A549 (cell line): ENCODE measurements around the gene PBX2. TPM values are rescaled to one million over a fixed set of nuclear protein-coding genes. Genes with fewer than 3 reads are reported as not detected.

Source experiments
- ATAC-seq, 2 experiments: fragments of 200-7000 bp in 1 of 2; fragments of >200 bp in 1 of 2; cut with Nextera tagmentation in 1 of 2; cut with Tn5 transposase in 1 of 2; 3 replicates each; pipeline versions ENCODE4 v1.8.0 to v1.9.1; 2018 to 2020; ENCODE audit warnings: mild to moderate bottlenecking in 1 of 2, moderate library complexity in 1 of 2
- CTCF ChIA-PET: fragments of 300-600 bp; sonication (Branson Sonifier 250); formaldehyde crosslinking; extraction: SDS; loops from one replicate; lab custom pipeline; 2021; ENCODE audit warnings: antibody characterized with exemption, inconsistent platforms; lab: Yijun Ruan, JAX
- POLR2A ChIA-PET: fragments of 350-600 bp; formaldehyde crosslinking; extraction: SDS; loops from one replicate; lab custom pipeline; 2021; ENCODE audit warnings: antibody characterized with exemption, inconsistent platforms; lab: Yijun Ruan, JAX
- DNase-seq, 2 experiments: peaks; one replicate each; pipeline versions ENCODE4 v3.0.0 to v3.0.0-alpha.2; 2011 to 2016; ENCODE audit warnings: low read depth in 1 of 2, low spot score in 1 of 2
- FAIRE-seq: peaks from 2 replicates; lab custom pipeline; 2011; peaks lifted over from hg19 to GRCh38; lab: Jason Lieb, UNC
- H3K27ac ChIP-seq, 2 experiments: fragments of >200 bp; sonication (Bioruptor Twin); formaldehyde crosslinking; 3 replicates each; pipeline ENCODE4 v1.5.1; 2016 to 2017
- H3K4me1 ChIP-seq: fragments of >200 bp; sonication (Bioruptor Twin); formaldehyde crosslinking; 3 replicates; pipeline ENCODE4 v1.6.1; 2016
- H3K4me2 ChIP-seq: fragments of >200 bp; sonication (Bioruptor Twin); formaldehyde crosslinking; 3 replicates; pipeline ENCODE4 v1.6.1; 2016
- H3K4me3 ChIP-seq: fragments of >200 bp; sonication (Bioruptor Twin); formaldehyde crosslinking; 3 replicates; pipeline ENCODE4 v1.5.1; 2016
- H3K9me3 ChIP-seq: fragments of >200 bp; sonication (Bioruptor Twin); formaldehyde crosslinking; 3 replicates; pipeline ENCODE4 v1.6.1; 2016
- ATOH8 ChIP-seq: fragments of 250-450 bp; sonication (Bioruptor Pico); IDR thresholded peaks from 2 replicates; pipeline ENCODE4 v1.5.0; 2020; ENCODE audit warnings: low read depth, mild to moderate bottlenecking, moderate library complexity
- CBX2 ChIP-seq: fragments of 200-600 bp; sonication (generic); IDR thresholded peaks from 2 replicates; pipeline ENCODE4 v1.6.1; 2016; ENCODE audit warnings: low read depth, mild to moderate bottlenecking, borderline replicate concordance
- CBX8 ChIP-seq: fragments of 200-600 bp; sonication (generic); IDR thresholded peaks from 2 replicates; pipeline ENCODE4 v1.6.1; 2016
- E2F6 ChIP-seq: IDR thresholded peaks from 2 replicates; pipeline ENCODE4 v1.6.1; 2012; ENCODE audit warnings: low read depth, borderline replicate concordance
- ESRRA ChIP-seq: fragments of 150-350 bp; IDR thresholded peaks from 2 replicates; pipeline ENCODE4 v1.6.1; 2014; ENCODE audit warnings: mild to moderate bottlenecking, low read length, borderline replicate concordance
- FOSB ChIP-seq: fragments of 250-450 bp; sonication (Bioruptor Pico); IDR thresholded peaks from 2 replicates; pipeline ENCODE4 v1.5.0; 2020; ENCODE audit warnings: mild to moderate bottlenecking, moderate library complexity
- FOXS1 ChIP-seq: fragments of 250-450 bp; sonication (Bioruptor Pico); IDR thresholded peaks from 2 replicates; pipeline ENCODE4 v1.5.0; 2020; ENCODE audit warnings: mild to moderate bottlenecking, moderate library complexity
- HEYL ChIP-seq: fragments of 250-450 bp; sonication (Bioruptor Pico); IDR thresholded peaks from 2 replicates; pipeline ENCODE4 v1.8.0; 2021; ENCODE audit warnings: mild to moderate bottlenecking, moderate library complexity
- HOXB5 ChIP-seq: fragments of 250-450 bp; sonication (Bioruptor Pico); IDR thresholded peaks from 2 replicates; pipeline ENCODE4 v1.5.0; 2020; ENCODE audit warnings: mild to moderate bottlenecking, moderate library complexity
- KDM5A ChIP-seq: fragments of 200-600 bp; sonication (generic); IDR thresholded peaks from 2 replicates; pipeline ENCODE4 v1.6.1; 2016; ENCODE audit warnings: antibody characterized with exemption, mild to moderate bottlenecking
- MYC ChIP-seq: IDR thresholded peaks from 2 replicates; pipeline ENCODE4 v1.6.1; 2012; ENCODE audit warnings: mild to moderate bottlenecking, inconsistent platforms, low read length, improper control_type of control experiment, borderline replicate concordance
- NFE2L2 ChIP-seq: fragments of 150-350 bp; conservative IDR thresholded peaks from 2 replicates; pipeline ENCODE4 v1.6.1; 2014; ENCODE audit warnings: low read length
- NPAS2 ChIP-seq: fragments of 250-450 bp; sonication (Bioruptor Pico); IDR thresholded peaks from 2 replicates; pipeline ENCODE4 v1.8.0; 2022; ENCODE audit warnings: mild to moderate bottlenecking, moderate library complexity, borderline replicate concordance
- NR3C1 ChIP-seq: fragments of >200 bp; sonication (Bioruptor Twin); formaldehyde crosslinking; IDR thresholded peaks from 3 replicates; pipeline ENCODE4 v1.6.1; 2017
- PHF8 ChIP-seq: fragments of 200-600 bp; sonication (generic); IDR thresholded peaks from 2 replicates; pipeline ENCODE4 v1.6.1; 2016; ENCODE audit warnings: low read depth, mild to moderate bottlenecking, antibody characterized with exemption, moderate library complexity, borderline replicate concordance
- POLR2AphosphoS2 ChIP-seq: conservative IDR thresholded peaks from 2 replicates; pipeline ENCODE4 v1.6.1; 2012; ENCODE audit warnings: low read length, improper control_type of control experiment, inconsistent platforms
- RCOR1 ChIP-seq: fragments of 150-350 bp; IDR thresholded peaks from 2 replicates; pipeline ENCODE4 v1.6.1; 2014; ENCODE audit warnings: antibody characterized with exemption, low read length, low read depth
- RNF2 ChIP-seq: fragments of 200-600 bp; sonication (generic); IDR thresholded peaks from 2 replicates; pipeline ENCODE4 v1.6.1; 2016; ENCODE audit warnings: low read depth, mild to moderate bottlenecking, antibody characterized with exemption, moderate library complexity, borderline replicate concordance
- SREBF2 ChIP-seq: fragments of 450-650 bp; IDR thresholded peaks from 2 replicates; pipeline ENCODE4 v1.6.1; 2014; ENCODE audit warnings: mild to moderate bottlenecking, moderate library complexity
- TP53 ChIP-seq: fragments of 250-450 bp; sonication (Bioruptor Pico); IDR thresholded peaks from 2 replicates; pipeline ENCODE4 v1.5.0; 2021; ENCODE audit warnings: mild to moderate bottlenecking, moderate library complexity
- WGBS: methylation state at CpG from one replicate; pipeline ENCODE4 v1.1.6; 2017; ENCODE audit errors: missing lambda C conversion rate; 5-methylcytosine and 5-hydroxymethylcytosine counted together
- polyA plus RNA-seq, 4 experiments: library from polyadenylated mRNA; depleted of rRNA in 3 of 4; stranded (reverse); fragments of >200 nt; fragmentation: RNase III in 1 of 4; extraction: RNeasy Plus Mini Kit Qiagen cat#74134 plus additional on column Dnase treatment in 1 of 4; gene quantifications; 2 replicates in 3 of 4; 3 replicates in 1 of 4; pipeline ENCODE4 v1.2.3, GENCODE V29; 2011 to 2017
- TF ChIP-seq, protein P1 (sequence below): fragments of >200 bp; sonication (Bioruptor Twin); formaldehyde crosslinking; IDR thresholded peaks from 3 replicates; pipeline ENCODE4 v1.5.1; 2016
- TF ChIP-seq, protein P2 (sequence below): fragments of >200 bp; sonication (Bioruptor Twin); formaldehyde crosslinking; IDR thresholded peaks from 3 replicates; pipeline ENCODE4 v1.6.1; 2016

Gene PBX2
- polyA plus RNA-seq, 2 of the 4 experiments (the other 2 are of a cell fraction) = 27.0 to 30.8 TPM

DNA sequence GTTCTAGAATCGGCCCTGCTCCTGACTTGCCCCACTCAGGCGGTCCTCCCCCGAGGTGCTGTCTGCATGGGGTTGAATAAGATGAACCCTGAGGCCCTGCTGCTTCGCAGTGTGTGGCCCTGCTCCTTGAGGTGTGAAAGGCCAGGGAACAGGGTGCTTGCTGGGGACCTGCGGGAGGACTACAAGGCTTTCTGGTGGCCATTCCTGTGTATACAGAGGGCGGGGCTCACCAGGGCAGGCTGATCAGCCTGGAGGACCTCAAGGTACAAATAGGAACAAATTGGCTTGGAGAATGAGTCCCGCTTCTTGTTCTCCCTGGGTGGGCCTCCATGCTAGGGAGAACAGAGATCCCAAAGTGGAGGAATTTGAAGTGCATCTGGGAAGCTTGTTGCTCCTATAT, 28.2 kb upstream of the PBX2 start (continued):
- TF ChIP-seq, protein P1, sequence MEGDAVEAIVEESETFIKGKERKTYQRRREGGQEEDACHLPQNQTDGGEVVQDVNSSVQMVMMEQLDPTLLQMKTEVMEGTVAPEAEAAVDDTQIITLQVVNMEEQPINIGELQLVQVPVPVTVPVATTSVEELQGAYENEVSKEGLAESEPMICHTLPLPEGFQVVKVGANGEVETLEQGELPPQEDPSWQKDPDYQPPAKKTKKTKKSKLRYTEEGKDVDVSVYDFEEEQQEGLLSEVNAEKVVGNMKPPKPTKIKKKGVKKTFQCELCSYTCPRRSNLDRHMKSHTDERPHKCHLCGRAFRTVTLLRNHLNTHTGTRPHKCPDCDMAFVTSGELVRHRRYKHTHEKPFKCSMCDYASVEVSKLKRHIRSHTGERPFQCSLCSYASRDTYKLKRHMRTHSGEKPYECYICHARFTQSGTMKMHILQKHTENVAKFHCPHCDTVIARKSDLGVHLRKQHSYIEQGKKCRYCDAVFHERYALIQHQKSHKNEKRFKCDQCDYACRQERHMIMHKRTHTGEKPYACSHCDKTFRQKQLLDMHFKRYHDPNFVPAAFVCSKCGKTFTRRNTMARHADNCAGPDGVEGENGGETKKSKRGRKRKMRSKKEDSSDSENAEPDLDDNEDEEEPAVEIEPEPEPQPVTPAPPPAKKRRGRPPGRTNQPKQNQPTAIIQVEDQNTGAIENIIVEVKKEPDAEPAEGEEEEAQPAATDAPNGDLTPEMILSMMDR = no peak
- TF ChIP-seq NR3C1 = no peak

DNA sequence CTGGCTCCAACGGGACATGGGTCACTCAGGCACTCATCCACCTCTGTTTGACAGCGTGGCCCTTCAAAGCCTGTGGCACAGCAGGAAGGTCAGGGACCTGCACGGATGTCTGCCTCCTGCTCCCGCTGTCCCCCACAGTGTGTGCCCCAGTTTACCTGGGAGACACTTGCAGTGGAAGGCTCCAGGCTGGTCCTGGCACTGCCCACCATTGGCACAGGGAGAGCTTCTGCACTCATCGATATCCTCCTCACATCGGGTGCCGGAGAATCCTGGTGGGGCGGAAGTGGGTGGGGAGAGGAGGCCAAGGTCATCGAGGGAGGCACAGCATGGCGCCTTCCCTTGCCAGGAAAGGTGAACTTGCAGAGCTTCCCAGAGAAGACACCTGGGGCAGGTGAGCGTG, 27.0 kb upstream of the PBX2 start:
- POLR2A ChIA-PET = no interaction called here
- WGBS = 29% methylated on average over 1 of the region's 11 CpGs

DNA sequence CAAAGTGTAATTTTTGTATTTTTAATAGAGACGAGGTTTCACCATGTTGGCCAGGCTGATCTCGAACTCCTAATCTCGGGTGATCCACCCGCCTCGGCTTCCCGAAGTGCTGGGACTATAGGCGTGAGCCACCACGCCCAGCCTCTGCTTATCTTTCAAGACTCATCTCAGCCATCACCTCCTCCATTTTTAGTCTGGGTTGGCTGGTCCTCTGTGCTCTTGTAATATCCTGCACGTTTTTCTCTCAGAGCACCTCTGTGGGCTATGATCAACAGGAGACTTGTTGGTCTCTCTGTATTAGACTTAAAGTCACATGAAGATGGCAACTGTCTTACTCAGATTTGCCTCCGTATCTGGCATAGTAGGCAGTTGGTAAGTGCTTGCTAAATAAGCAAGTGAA, 26.3 kb upstream of the PBX2 start:
- TF ChIP-seq ATOH8 (no peak), E2F6 (no peak), ESRRA (no peak), RNF2 (no peak)
- TF ChIP-seq, all 56 proteins: peak for 0
- H3K27ac ChIP-seq = no peak overlapping the region
- ATAC-seq = no peak
- 53% methylated on average over 10 of the region's 10 CpGs for WGBS
- no peak for FAIRE-seq
- DNase-seq = no peak
- H3K4me3 ChIP-seq = no peak overlapping the region
- H3K4me1 ChIP-seq = no peaks in the 10 kb centered on the region
- no peak overlapping the region for H3K4me2 ChIP-seq
- no peaks in the 10 kb centered on the region for H3K9me3 ChIP-seq
- POLR2A ChIA-PET = no interaction called here
- CTCF ChIA-PET = no interaction called here

More for the DNA sequence above, 27.0 kb upstream of the PBX2 start:
- FAIRE-seq = no peak
- TF ChIP-seq ESRRA (no peak), CBX8 (no peak), NPAS2 (CRISPR knock-in tag) (no peak), MYC (no peak), PHF8 (no peak), CBX2 (no peak), FOSB (CRISPR knock-in tag) (no peak), RNF2 (no peak), HEYL (CRISPR knock-in tag) (no peak), TP53 (no peak), RCOR1 (no peak), HOXB5 (CRISPR knock-in tag) (no peak), FOXS1 (no peak), ATOH8 (no peak), NFE2L2 (no peak), POLR2AphosphoS2 (no peak), SREBF2 (no peak), KDM5A (no peak)
- TF ChIP-seq, protein P2, sequence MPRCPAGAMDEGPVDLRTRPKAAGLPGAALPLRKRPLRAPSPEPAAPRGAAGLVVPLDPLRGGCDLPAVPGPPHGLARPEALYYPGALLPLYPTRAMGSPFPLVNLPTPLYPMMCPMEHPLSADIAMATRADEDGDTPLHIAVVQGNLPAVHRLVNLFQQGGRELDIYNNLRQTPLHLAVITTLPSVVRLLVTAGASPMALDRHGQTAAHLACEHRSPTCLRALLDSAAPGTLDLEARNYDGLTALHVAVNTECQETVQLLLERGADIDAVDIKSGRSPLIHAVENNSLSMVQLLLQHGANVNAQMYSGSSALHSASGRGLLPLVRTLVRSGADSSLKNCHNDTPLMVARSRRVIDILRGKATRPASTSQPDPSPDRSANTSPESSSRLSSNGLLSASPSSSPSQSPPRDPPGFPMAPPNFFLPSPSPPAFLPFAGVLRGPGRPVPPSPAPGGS = no peak
- no peaks in the 10 kb centered on the region for H3K4me1 ChIP-seq
- ATAC-seq = no peak
- no peak overlapping the region for H3K27ac ChIP-seq
- H3K4me3 ChIP-seq = no peak overlapping the region
- no peak for DNase-seq
- no peaks in the 10 kb centered on the region for H3K9me3 ChIP-seq
- CTCF ChIA-PET = interaction anchor here (1.1 kb wide), 1 partner anchor 98 kb away, joined by 4 read pairs; no protein-coding TSS in a partner anchor
- H3K4me2 ChIP-seq = no peak overlapping the region
